ENCODE data around the gene SNX22.

Gene SNX22

GRCh38 chr15:64149893-64150578 is 1.5 kb upstream of the SNX22 start:
- H3K36me3 ChIP-seq (replicated peaks; ENCODE audit: low read depth, low read length): peaks cover 12% of the 10 kb centered on the region
- peak overlapping the region; percentile 43 for H3K4me2 ChIP-seq (ENCODE audit: low read length)
- H3K4me3 ChIP-seq (ENCODE audit: low read length): no peak overlapping the region
- H3K9me3 ChIP-seq (ENCODE audit: insufficient read depth, low read length): no peaks in the 10 kb centered on the region
- H3K79me2 ChIP-seq (ENCODE audit: low read length): no peaks in the 10 kb centered on the region; the same call in 1 of the 2 replicates
- H3K4me1 ChIP-seq (ENCODE audit: low read length): peaks cover 41% of the 10 kb centered on the region
- peak overlapping the region; percentile 12; the same call in 1 of the 2 replicates for H3K9ac ChIP-seq (ENCODE audit: low read length)
- no peak for TF ChIP-seq EZH2phosphoT487 (IDR thresholded peaks at IDR 0.05; ENCODE audit: low read depth)
- TF ChIP-seq, protein P1, sequence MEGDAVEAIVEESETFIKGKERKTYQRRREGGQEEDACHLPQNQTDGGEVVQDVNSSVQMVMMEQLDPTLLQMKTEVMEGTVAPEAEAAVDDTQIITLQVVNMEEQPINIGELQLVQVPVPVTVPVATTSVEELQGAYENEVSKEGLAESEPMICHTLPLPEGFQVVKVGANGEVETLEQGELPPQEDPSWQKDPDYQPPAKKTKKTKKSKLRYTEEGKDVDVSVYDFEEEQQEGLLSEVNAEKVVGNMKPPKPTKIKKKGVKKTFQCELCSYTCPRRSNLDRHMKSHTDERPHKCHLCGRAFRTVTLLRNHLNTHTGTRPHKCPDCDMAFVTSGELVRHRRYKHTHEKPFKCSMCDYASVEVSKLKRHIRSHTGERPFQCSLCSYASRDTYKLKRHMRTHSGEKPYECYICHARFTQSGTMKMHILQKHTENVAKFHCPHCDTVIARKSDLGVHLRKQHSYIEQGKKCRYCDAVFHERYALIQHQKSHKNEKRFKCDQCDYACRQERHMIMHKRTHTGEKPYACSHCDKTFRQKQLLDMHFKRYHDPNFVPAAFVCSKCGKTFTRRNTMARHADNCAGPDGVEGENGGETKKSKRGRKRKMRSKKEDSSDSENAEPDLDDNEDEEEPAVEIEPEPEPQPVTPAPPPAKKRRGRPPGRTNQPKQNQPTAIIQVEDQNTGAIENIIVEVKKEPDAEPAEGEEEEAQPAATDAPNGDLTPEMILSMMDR (IDR thresholded peaks at IDR 0.05; ENCODE audit: low read depth, low read length): no peak
- no peak overlapping the region for H3K27ac ChIP-seq (ENCODE audit: low read length)
- no peak overlapping the region for H2AFZ ChIP-seq (ENCODE audit: low read depth, low read length)
- peaks cover 8% of the 10 kb centered on the region; the same call in 1 of the 2 replicates for H4K20me1 ChIP-seq (ENCODE audit: insufficient read depth, low read length)
- no peaks in the 10 kb centered on the region for H3K27me3 ChIP-seq (ENCODE audit: low read depth, low read length)

- Histone ChIP-seq H3K27me3 (ENCODE audit: low read depth, low read length) (no peaks in the 10 kb centered on the region), H3K79me2 (ENCODE audit: low read length) (no peaks in the 10 kb centered on the region; the same call in 1 of the 2 replicates), H3K27ac (ENCODE audit: low read length) (peak overlapping the region; percentile 45), H4K20me1 (ENCODE audit: insufficient read depth, low read length) (peaks cover 23% of the 10 kb centered on the region), H3K9ac (ENCODE audit: low read length) (peak overlapping the region; percentile 71), H2AFZ (ENCODE audit: low read depth, low read length) (no peak overlapping the region), H3K4me3 (ENCODE audit: low read length) (peak overlapping the region; percentile 85), H3K4me2 (ENCODE audit: low read length) (peak overlapping the region; percentile 89), H3K9me3 (ENCODE audit: insufficient read depth, low read length) (no peaks in the 10 kb centered on the region), H3K4me1 (ENCODE audit: low read length) (peaks cover 35% of the 10 kb centered on the region), H3K36me3 (replicated peaks; ENCODE audit: low read depth, low read length) (peaks cover 30% of the 10 kb centered on the region)
- TF ChIP-seq, protein P1 (IDR thresholded peaks at IDR 0.05; ENCODE audit: low read depth, low read length): no peak
- TF ChIP-seq EZH2phosphoT487 (IDR thresholded peaks at IDR 0.05; ENCODE audit: low read depth): no peak
These were observed 1.2 kb downstream of the SNX22 start for GRCh38 chr15:64152507-64153387.

DNA sequence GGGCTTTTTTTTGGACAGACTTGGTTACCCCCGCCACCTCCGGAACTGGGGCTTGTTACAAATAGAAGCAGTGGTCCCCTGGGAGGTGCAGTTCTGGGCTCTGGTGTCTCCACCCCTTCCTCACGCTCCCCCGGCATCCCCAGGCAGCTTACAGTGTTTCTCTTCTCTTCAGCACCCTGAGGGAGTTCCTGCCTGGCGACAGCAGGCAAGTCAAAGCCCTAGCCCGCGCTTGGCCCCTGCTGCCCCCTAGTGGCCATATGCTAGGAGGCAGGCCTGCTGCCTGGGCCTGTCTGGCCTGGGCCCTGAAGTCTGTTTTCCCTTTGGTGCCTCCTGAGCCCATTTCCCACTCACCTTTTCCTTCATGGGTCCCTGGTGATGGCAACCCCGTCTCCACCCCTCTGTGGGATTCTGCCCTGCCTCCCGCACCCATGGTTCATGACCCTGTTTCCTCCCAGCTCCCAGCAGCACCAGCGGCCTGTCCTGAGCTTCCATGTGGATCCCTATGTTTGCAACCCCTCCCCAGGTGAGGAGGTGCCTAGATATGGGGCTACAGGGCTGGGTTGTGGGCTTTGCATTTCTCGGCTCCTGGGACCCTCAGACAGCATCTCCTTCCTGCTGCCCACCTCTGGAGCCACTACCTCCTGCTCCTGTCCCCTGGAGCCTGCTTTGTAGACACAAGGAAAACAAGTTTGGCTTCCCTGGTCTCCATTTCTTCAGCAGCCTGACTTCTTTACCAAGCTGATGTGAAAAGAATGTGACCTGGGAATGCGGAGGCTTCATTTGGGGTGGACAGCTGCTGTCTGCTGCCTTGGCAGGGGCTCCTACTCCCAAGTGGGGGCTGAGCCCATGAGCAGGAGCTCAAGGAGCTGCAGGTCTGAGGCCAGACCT is 2.2 kb downstream of the SNX22 start:
- Histone ChIP-seq H3K79me2 (ENCODE audit: low read length) (peaks cover 8% of the 10 kb centered on the region), H3K27me3 (ENCODE audit: low read depth, low read length) (no peaks in the 10 kb centered on the region), H3K4me1 (ENCODE audit: low read length) (peaks cover 35% of the 10 kb centered on the region), H3K4me2 (ENCODE audit: low read length) (peak overlapping the region; percentile 89), H3K27ac (ENCODE audit: low read length) (peak overlapping the region; percentile 45), H2AFZ (ENCODE audit: low read depth, low read length) (no peak overlapping the region), H3K9me3 (ENCODE audit: insufficient read depth, low read length) (no peaks in the 10 kb centered on the region), H4K20me1 (ENCODE audit: insufficient read depth, low read length) (peaks cover 31% of the 10 kb centered on the region), H3K9ac (ENCODE audit: low read length) (peak overlapping the region; percentile 71; the same call in 1 of the 2 replicates), H3K4me3 (ENCODE audit: low read length) (peak overlapping the region; percentile 85), H3K36me3 (replicated peaks; ENCODE audit: low read depth, low read length) (peaks cover 39% of the 10 kb centered on the region)
- TF ChIP-seq, protein P1 (IDR thresholded peaks at IDR 0.05; ENCODE audit: low read depth, low read length): peak; percentile 92
- TF ChIP-seq EZH2phosphoT487 (IDR thresholded peaks at IDR 0.05; ENCODE audit: low read depth): no peak
